ACC112 (cell line): ENCODE measurements around the gene SMTNL1.

Experiments
- H2AFZ ChIP-seq: fragments of 200-600 bp; sonication (generic); one replicate; pipeline ENCODE4 v1.6.0; 2017; ENCODE audit warnings: antibody characterized with exemption, low read length; ENCODE audit not compliant: unreplicated experiment
- H3K27ac ChIP-seq: fragments of 200-600 bp; sonication (generic); 2 replicates; pipeline ENCODE4 v1.5.1; 2014; ENCODE audit warnings: low read depth, mild to moderate bottlenecking, antibody characterized with exemption, low read length, moderate library complexity
- H3K27me3 ChIP-seq: fragments of 200-600 bp; sonication (generic); 2 replicates; pipeline ENCODE4 v1.6.1; 2014; ENCODE audit warnings: mild to moderate bottlenecking, antibody characterized with exemption, low read length, moderate library complexity, mixed read lengths; ENCODE audit not compliant: insufficient read depth
- H3K36me3 ChIP-seq: fragments of 200-600 bp; sonication (generic); 2 replicates; pipeline ENCODE4 v1.6.1; 2016; ENCODE audit warnings: mild to moderate bottlenecking, antibody characterized with exemption, low read length, moderate library complexity, mixed read lengths; ENCODE audit not compliant: insufficient read depth
- H3K4me1 ChIP-seq: fragments of 200-600 bp; sonication (generic); one replicate; pipeline ENCODE4 v1.6.1; 2016; ENCODE audit warnings: low read length, mixed read lengths; ENCODE audit not compliant: insufficient read depth, unreplicated experiment, control insufficient read depth
- H3K4me3 ChIP-seq: fragments of 200-600 bp; sonication (generic); 2 replicates; pipeline ENCODE4 v1.5.1; 2014; ENCODE audit warnings: mild to moderate bottlenecking, low read depth, low read length
- H3K79me2 ChIP-seq: fragments of 200-600 bp; sonication (generic); one replicate; pipeline ENCODE4 v1.6.0; 2016; ENCODE audit warnings: low read length; ENCODE audit not compliant: control insufficient read depth, unreplicated experiment, insufficient read depth

SMTNL1 gene

GRCh38 chr11:57499413-57499982 is 37.9 kb upstream of the SMTNL1 start:
- Histone ChIP-seq H3K4me1 (peaks cover 7% of the 10 kb centered on the region), H2AFZ (peak overlapping the region; percentile 78), H3K27me3 (no peaks in the 10 kb centered on the region), H3K79me2 (no peaks in the 10 kb centered on the region), H3K4me3 (peak overlapping the region; percentile 67), H3K27ac (no peak overlapping the region), H3K36me3 (no peaks in the 10 kb centered on the region)

GRCh38 chr11:57499983-57500461 is 37.4 kb upstream of the SMTNL1 start:
- Histone ChIP-seq H3K36me3 (no peaks in the 10 kb centered on the region), H3K27ac (no peak overlapping the region), H3K4me1 (peaks cover 7% of the 10 kb centered on the region), H3K79me2 (no peaks in the 10 kb centered on the region), H3K4me3 (peak overlapping the region; percentile 59), H2AFZ (peak overlapping the region; percentile 78), H3K27me3 (no peaks in the 10 kb centered on the region)

- H3K4me1 ChIP-seq: peaks cover 7% of the 10 kb centered on the region
- H3K27ac ChIP-seq: no peak overlapping the region
- H3K27me3 ChIP-seq: no peaks in the 10 kb centered on the region
- H3K36me3 ChIP-seq: no peaks in the 10 kb centered on the region
- no peak overlapping the region for H3K4me3 ChIP-seq
- H3K79me2 ChIP-seq: no peaks in the 10 kb centered on the region
- H2AFZ ChIP-seq: no peak overlapping the region
These were observed 36.9 kb upstream of the SMTNL1 start for GRCh38 chr11:57500515-57500914.

- H3K79me2 ChIP-seq: no peaks in the 10 kb centered on the region
- no peak overlapping the region for H3K4me3 ChIP-seq
- H3K36me3 ChIP-seq: no peaks in the 10 kb centered on the region
- H3K27ac ChIP-seq: no peak overlapping the region
- peaks cover 7% of the 10 kb centered on the region for H3K4me1 ChIP-seq
- H3K27me3 ChIP-seq: no peaks in the 10 kb centered on the region
- no peak overlapping the region for H2AFZ ChIP-seq
These were observed 36.5 kb upstream of the SMTNL1 start for GRCh38 chr11:57500926-57501325.

GRCh38 chr11:57501953-57502352 is 35.4 kb upstream of the SMTNL1 start:
- H3K27ac ChIP-seq: no peak overlapping the region
- no peaks in the 10 kb centered on the region for H3K36me3 ChIP-seq

GRCh38 chr11:57502376-57502775 is 35.0 kb upstream of the SMTNL1 start:
- Histone ChIP-seq H3K36me3 (no peaks in the 10 kb centered on the region), H3K4me1 (peaks cover 7% of the 10 kb centered on the region)

More at GRCh38 chr11:57501953-57502352, 35.4 kb upstream of the SMTNL1 start:
- H3K79me2 ChIP-seq: no peaks in the 10 kb centered on the region
- H3K4me1 ChIP-seq: peaks cover 7% of the 10 kb centered on the region
- no peak overlapping the region for H3K4me3 ChIP-seq
- no peak overlapping the region for H2AFZ ChIP-seq
- no peaks in the 10 kb centered on the region for H3K27me3 ChIP-seq

GRCh38 chr11:57502870-57503269 is 34.5 kb upstream of the SMTNL1 start:
- Histone ChIP-seq H3K36me3 (no peaks in the 10 kb centered on the region), H3K79me2 (no peaks in the 10 kb centered on the region), H3K27ac (no peak overlapping the region), H3K27me3 (no peaks in the 10 kb centered on the region), H3K4me1 (peaks cover 7% of the 10 kb centered on the region), H3K4me3 (no peak overlapping the region), H2AFZ (no peak overlapping the region)

More at GRCh38 chr11:57502376-57502775, 35.0 kb upstream of the SMTNL1 start:
- Histone ChIP-seq H3K27me3 (no peaks in the 10 kb centered on the region), H3K27ac (no peak overlapping the region), H2AFZ (no peak overlapping the region), H3K4me3 (no peak overlapping the region), H3K79me2 (no peaks in the 10 kb centered on the region)

GRCh38 chr11:57504511-57504910 is 32.9 kb upstream of the SMTNL1 start:
- H3K4me3 ChIP-seq: no peak overlapping the region
- no peak overlapping the region for H3K27ac ChIP-seq
- peaks cover 3% of the 10 kb centered on the region for H3K4me1 ChIP-seq
- H3K27me3 ChIP-seq: no peaks in the 10 kb centered on the region
- H3K36me3 ChIP-seq: no peaks in the 10 kb centered on the region
- no peak overlapping the region for H2AFZ ChIP-seq
- no peaks in the 10 kb centered on the region for H3K79me2 ChIP-seq

- Histone ChIP-seq H3K79me2 (no peaks in the 10 kb centered on the region), H3K36me3 (no peaks in the 10 kb centered on the region), H3K4me3 (no peak overlapping the region), H2AFZ (no peak overlapping the region), H3K27me3 (no peaks in the 10 kb centered on the region), H3K4me1 (no peaks in the 10 kb centered on the region), H3K27ac (no peak overlapping the region)
These were observed 30.9 kb upstream of the SMTNL1 start for GRCh38 chr11:57506522-57506921.

GRCh38 chr11:57508341-57509170 is 28.8 kb upstream of the SMTNL1 start:
- no peaks in the 10 kb centered on the region for H3K79me2 ChIP-seq
- H2AFZ ChIP-seq: no peak overlapping the region
- no peaks in the 10 kb centered on the region for H3K36me3 ChIP-seq
- H3K4me1 ChIP-seq: no peaks in the 10 kb centered on the region
- no peak overlapping the region for H3K27ac ChIP-seq
- H3K27me3 ChIP-seq: no peaks in the 10 kb centered on the region
- no peak overlapping the region for H3K4me3 ChIP-seq
